Measurements from ENCODE around the gene POLR2L.

POLR2L gene

GRCh38 chr11:842370-843002 lies at the start of gene POLR2L, which contains the start of gene TSPAN4:
TSS of gene POLR2L (minus strand) at chr11:842529. CDS start at chr11:842508, 21 bp downstream.
TSS of gene TSPAN4 (plus strand) at chr11:842852. CDS start at chr11:850305, 7,453 bp downstream.
- DNase-seq (ENCODE audit: low read depth) = peak; percentile 74

DNA sequence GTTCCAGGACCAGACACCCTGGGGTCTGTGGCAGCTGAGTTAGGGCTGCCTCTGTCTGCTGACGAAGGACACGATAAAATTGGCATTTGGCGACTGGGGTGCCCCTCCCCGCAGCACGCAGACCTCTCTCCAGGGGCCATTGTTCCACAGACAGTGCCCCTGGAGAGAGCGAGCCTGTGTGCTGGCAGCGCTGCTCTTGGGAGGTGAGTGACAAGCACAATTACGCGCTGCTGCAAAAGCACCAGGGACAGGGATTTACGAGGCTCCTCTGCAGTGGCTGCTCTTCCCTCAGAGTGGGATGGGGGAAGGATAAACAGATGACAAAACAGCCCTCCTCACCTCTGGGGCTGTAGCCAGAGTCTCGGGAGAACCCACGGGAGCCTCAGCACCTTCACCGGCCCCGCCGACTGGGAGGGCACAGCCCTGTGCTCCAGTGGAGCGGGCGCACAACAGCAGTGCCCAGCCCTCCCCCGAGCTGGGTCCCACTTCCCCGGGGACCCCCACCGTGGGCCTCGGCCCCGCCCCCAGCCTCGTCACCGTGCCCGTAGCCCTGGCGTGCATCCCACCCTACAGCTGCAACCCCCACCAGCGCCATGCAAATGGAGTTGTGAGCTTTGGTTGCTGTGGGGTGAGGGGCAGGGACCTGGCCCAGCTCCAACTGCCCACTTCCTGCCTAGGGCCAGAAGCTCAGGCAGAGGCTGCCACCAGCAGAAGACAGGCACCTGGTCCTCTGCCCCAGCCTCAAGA lies 48.6 kb upstream of the POLR2L start:
- DNase-seq (ENCODE audit: low read depth) = no peak

DNA sequence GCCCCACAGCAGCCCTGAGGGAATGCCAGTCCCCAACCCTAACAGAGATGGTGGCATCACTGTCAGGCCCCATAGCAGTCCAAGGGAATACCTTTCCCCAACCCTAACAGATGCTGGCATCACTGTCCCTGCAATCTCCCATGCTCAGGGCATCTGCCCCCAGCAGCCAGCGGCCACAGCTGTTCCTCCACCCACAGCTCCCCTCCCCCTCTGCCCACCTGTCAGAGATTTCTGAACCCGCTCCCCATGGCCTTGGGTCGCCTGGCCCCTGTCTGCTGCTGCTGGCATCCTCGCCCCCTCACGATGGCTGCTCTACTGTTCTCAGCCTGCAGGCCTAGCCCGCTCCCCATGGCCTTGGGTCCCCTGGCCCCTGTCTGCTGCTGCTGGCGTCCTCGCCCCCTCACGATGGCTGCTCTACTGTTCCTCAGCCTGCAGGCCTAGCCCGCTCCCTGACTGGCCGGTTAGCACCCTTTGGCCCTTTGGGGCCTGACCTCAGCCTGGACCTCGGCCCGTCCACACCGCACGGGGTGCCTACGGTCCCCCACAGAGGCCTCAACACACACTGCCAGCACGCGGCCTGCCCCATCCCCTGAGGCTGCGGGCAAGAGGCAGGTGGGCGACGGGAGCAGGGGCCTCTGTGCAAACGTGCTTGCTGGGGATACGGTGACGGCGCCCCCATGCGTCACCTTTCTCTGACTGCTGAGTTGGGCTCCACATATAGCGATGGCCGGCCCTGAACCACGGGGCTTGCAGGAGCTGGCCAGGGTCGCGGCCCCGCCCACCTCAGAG lies 47.6 kb upstream of the POLR2L start:
- no peak for DNase-seq (ENCODE audit: low read depth)

DNA sequence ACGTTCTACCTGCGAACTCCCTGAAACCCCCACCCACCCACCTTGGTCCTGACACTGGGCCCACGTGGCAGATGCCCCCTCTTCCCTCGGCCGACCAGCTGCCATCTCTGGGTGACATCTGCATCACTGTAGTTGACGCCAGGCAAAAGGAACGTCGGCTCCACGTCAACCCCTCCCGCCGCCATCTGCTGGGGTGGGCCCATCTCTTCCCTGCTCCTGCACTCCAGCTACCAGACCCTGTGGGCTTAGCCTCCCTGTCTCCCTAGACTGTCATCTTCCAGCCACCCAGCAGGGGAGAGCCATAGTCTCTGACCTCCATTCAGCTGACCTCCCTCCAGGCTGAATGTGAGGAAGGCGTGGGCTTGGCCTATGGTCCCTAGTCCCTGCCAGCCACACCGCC lies 46.9 kb upstream of the POLR2L start:
- no peak for DNase-seq (ENCODE audit: low read depth)

- no peak for DNase-seq (ENCODE audit: low read depth)
Observed at GRCh38 chr11:888310-889212, 46.2 kb upstream of the POLR2L start.

DNA sequence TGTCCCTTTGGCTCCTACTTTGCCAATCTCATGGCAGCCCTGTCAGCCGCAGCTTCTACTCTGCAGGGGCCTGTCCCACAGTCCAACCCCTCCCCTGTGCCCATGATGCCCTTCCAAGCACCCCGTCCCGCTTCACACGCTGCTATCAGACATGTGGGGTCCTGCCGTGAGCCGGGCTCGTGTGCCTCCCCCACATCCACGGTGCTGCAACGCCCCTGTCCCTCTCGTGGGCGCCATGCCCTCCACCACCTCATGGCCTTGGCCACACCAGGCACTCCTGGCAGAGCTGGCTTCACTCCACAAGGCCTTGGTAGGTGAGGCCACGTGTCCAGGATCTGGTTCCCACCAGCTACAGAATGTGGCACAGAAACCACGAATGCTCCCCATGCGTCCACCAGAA lies 45.3 kb upstream of the POLR2L start:
- DNase-seq (ENCODE audit: low read depth) = no peak

DNA sequence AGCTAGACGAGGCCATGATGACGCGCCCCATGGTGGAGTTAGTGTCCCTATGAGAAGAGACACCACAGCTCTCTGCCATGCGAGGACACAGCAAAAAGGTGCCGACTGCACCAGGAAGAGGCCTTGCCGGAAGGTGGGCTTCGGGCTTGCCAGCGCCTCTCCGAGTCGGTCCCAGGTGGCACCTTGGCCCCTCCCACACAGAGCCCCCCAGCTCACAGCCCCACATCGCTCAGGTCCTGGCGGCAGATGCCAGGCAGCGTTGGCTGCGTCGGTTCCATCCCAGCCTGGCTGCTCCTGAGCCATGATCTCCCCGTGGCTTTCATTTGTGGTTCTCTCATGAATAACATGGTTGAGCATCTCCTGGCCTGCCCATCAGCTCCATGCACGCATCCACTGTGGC lies 44.2 kb upstream of the POLR2L start:
- DNase-seq (ENCODE audit: low read depth) = no peak

DNA sequence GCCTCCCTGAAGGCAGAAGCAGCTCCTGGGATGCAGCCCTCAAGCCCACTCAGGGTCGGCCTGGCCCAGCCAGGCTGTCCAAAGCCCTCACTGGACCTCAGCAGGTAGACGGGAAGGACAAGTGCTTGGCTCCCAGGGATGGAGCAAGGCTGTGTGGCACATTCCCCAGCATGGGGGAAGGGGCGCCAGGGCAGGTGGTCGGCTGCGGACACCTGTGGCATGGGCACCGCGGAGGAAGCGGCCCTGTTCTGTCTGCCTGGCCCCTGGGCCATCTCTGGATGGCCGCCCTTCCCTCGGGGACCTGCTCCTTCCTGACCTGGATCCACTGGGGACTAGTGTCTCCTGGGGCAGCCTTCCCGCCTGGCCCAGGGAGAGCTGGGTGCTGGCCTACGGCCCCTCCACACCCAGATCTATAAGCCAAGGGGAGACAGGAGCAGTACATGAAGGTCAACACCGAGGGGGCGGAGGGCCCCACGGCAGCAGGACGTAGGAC lies 42.3 kb upstream of the POLR2L start:
- no peak for DNase-seq (ENCODE audit: low read depth)

GRCh38 chr11:883527-883926 lies 41.2 kb upstream of the POLR2L start:
- DNase-seq (ENCODE audit: low read depth) = no peak

DNA sequence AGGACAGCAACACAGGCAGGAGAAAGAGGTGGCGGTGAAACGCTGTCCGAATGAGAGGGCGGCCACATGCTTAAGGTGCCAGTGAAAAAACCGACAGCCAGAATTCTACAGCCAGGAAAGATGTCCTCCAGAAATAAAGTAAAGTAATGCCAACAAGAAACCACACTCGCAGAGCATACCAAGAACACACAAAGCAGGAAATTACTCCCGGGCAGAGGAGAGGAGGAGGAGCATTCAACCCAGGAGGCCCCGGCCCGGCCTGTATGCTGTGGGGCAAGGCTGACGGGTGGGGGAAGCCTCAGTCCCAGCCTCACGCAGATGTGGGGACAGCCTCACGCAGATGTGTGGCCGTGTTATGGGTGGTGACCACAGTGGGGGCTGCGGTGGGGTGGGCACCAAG lies 40.3 kb upstream of the POLR2L start:
- no peak for DNase-seq (ENCODE audit: low read depth)

DNA sequence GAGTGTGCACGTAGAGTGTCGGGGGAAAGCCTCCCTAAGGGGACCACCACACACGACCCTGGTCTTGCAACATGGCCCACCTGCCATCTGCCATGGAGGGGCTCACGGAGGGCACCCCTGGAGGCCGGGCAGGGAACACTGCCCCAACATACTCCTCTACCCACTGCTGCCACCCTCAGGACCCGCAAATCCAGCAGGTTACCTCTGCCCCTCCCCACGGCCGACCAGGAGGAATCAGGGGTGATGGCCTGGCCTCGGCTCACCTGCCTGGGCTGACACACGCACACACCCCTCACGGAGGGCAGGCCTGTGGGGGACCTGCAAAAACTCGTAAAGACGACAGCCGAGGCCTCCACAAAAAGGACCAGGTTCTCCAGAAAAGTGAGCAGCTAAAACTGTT lies 38.1 kb upstream of the POLR2L start:
- DNase-seq (ENCODE audit: low read depth) = no peak

- DNase-seq (ENCODE audit: low read depth) = no peak
Observed at GRCh38 chr11:877565-877964, 35.2 kb upstream of the POLR2L start.

- DNase-seq (ENCODE audit: low read depth) = no peak
Observed at GRCh38 chr11:876545-876944, 34.2 kb upstream of the POLR2L start.

DNA sequence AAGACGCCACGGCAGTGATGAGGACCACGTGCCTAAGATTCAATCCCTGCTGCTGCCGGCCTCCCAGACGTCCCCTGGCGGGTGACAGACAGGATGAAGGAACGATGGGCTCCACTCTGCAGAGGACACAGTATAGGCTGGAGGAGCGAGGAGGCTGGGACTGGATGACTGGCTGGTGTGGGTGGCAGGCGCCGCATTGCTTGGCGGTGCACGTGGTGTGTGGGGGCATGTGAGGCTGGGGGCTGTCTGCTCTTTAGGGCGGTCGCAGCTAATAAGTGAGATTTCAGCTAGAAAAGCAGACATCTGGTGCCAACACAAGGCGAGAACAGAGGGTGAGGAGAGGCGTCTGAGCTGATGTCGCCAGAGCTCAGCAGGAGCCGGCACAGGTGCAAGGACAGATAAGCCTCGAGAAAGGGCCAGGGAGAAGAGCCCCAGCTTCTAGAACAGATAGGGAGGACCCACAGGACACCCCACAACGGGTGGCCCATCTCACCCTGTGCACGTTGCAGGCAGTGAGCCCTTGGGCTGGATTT lies 33.5 kb upstream of the POLR2L start:
- no peak for DNase-seq (ENCODE audit: low read depth)

DNA sequence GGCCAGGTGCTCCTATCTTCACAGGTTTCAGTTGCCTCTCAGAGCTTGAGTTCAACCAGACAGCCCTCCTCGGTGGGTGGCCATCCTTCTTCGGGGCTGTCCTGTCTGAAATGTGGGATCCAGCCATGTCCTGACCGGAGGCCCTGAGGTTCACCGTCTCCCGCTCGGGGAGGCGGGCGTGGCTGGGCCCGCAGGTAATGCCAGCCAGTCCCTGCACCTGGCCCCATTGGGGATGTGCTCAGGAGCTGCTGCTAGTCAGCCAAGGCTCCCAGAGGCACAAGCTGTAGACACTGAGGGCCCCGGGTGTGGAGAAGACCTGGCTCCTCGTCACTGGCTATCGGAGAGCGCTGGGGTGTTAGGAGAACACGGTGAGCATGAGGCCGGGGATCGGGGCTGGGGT lies 32.9 kb upstream of the POLR2L start:
- no peak for DNase-seq (ENCODE audit: low read depth)

DNA sequence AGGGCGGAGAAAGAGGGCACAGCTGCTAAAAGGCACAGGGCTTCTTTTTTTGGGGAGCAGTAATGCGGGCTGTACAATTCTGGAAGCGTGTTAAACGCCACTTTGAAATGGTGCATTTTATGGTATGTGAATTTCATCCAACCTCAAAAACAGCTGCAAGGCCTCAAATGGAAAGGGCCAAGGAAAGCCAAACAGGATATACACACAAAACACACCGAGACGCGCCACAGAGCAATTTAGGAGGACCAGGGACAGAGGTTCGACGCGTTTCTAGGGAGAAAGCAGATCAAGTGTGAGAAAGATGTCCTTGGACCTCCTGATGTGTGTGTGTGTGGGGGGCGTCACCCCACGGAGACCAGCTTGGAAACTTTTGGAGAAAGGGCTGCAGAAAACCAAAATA lies 31.4 kb upstream of the POLR2L start:
- no peak for DNase-seq (ENCODE audit: low read depth)

DNA sequence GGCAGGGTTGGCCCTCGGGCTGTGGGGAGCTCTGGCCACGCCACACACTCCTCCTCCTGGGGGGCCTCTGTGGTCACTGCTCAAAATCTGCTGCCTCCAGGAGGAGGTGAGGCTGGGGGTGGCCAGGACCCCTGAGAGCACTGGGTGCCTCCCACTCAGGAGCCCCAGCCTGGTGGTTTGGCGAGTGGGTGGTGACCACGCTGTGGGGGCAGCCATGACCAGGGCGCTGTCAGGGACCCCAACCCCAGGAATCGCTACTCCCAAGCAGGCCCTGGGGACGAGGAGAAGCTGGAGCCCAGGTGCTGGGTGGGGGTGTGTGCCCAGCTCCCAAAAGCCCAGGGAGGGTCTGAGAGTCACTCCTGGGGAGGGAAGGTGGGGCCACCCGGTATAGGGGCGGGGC lies 30.5 kb upstream of the POLR2L start:
- no peak for DNase-seq (ENCODE audit: low read depth)

DNA sequence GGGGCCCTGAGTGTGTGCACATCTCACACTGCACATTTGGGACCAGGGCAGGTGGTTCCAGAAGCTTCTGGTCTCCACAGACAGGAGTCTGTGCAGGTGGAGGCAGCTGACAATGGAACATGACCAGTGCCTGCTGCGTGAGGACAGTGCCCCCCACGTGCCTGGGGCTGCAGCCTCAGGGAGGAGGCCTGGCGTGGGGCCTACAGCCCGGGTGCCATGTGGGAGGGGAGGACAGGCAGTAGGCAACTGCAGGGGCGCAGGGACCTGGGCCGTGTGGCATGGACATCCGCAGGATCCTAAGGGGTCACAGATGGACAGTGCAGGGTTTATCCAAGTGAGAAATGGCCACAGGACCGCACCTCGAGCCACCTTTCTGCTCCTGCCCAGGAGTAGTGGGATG lies 29.1 kb upstream of the POLR2L start:
- DNase-seq (ENCODE audit: low read depth) = no peak

DNA sequence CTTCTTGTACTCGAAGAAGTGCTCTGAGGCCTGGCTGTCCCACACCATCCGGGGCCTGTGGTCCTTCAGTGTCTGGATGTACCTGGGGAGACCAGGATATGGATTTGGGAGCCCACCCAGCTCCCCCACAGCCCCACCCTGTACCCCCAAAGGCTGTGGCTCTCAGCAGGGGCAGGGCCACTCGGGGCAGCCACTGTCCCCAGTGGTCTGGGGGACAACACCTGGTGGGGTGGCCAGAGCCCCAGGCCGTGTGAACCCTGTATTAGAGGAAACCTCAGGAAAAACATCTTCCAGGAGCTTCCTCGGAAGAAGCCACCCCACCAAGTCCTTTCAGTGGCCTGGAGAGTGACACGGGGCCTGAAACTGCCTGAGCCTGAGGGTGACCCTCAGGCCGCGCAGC lies 28.1 kb upstream of the POLR2L start:
- DNase-seq (ENCODE audit: low read depth) = no peak

DNA sequence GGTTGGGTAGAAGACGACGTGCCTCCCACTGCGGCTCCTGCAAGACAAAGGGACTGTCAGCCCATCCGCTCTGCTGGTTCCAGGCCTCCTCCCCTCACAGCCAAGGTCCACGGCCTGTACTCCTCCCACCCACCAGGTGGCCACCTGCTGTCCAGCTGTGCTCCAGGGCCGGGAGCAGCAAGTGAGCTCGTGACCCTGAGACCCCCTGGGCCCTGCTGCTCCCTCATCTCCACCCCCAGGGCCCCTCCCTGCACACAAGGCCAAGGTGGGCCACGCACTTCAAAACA lies 27.7 kb upstream of the POLR2L start:
- DNase-seq (ENCODE audit: low read depth) = no peak

DNA sequence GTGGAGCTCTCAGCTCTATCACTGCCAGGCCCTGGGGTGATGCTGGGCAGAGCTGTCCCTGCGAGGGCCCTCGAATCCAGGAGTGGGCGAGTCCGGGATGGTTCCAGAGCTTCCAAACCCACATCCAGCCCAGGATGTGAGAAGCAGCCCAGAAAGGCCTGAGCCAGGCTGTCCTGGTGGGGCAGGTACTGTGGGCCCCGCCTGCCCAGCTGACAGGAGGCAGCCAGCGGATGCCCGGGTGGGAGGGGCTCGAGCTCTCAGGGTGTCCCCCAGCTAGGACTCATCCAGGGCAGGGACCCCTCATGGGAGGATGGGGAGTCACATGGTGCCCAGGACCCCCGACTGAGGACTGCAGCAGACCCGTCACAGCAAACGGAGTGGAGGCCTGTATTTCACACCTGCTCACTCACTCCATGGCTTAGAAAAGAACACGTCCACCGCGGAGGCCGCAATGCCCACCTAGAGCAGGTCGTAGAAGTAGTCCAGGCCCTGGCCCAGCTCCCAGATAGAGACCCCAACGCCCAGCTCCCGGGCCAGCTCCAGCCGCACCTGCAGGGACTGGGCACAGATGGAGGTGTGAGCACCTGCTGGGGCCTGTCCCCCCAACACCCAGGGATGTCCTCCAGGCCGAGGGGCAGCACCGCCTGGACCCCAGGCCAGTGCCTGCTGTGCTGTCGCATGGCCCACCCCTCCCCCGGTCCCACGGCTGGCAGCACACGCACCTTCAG lies 27.2 kb upstream of the POLR2L start:
- DNase-seq (ENCODE audit: low read depth) = no peak
